H1 (cell line): ENCODE data around the gene PDZRN4.

Source experiments
- CEBPB ChIP-seq: IDR thresholded peaks from 2 replicates; pipeline ENCODE4 v1.6.1; 2012; ENCODE audit warnings: low read depth, low read length
- CHD2 ChIP-seq: IDR thresholded peaks from 2 replicates; pipeline ENCODE4 v1.6.1; 2012; ENCODE audit warnings: low read length, improper control_type of control experiment
- EZH2 ChIP-seq: fragments of 200-600 bp; sonication (generic); IDR thresholded peaks from 2 replicates; pipeline ENCODE4 v1.7.1; 2012; ENCODE audit warnings: low read depth, mild to moderate bottlenecking, moderate library complexity, low read length, inconsistent platforms; ENCODE audit not compliant: severe bottlenecking
- HDAC2 ChIP-seq, 2 experiments: fragments of 300-600 bp in 1 of 2; sonication (generic) in 1 of 2; IDR thresholded peaks; 2 replicates each; pipeline ENCODE4 v1.6.1; 2011 to 2012; ENCODE audit warnings: low read depth in 2 of 2, low read length in 2 of 2, mild to moderate bottlenecking in 2 of 2, moderate library complexity in 2 of 2, borderline replicate concordance in 1 of 2, inconsistent platforms in 1 of 2
- KDM1A ChIP-seq: fragments of 200-600, 300-600 bp; sonication (generic); IDR thresholded peaks from 2 replicates; pipeline ENCODE4 v1.7.1; 2016; ENCODE audit warnings: mild to moderate bottlenecking, low read length, borderline replicate concordance
- POLR2A ChIP-seq, 2 experiments: IDR thresholded peaks; 1 replicate in 1 of 2; 2 replicates in 1 of 2; pipeline ENCODE4 v1.6.1; 2011; ENCODE audit warnings: low read depth in 2 of 2, low read length in 2 of 2, mild to moderate bottlenecking in 2 of 2; ENCODE audit errors: control extremely low read depth in 1 of 2
- POLR2AphosphoS5 ChIP-seq: IDR thresholded peaks from 2 replicates; pipeline ENCODE4 v1.6.1; 2011; ENCODE audit warnings: low read depth, low read length
- RFX5 ChIP-seq: IDR thresholded peaks from 2 replicates; pipeline ENCODE4 v1.6.1; 2011; ENCODE audit warnings: low read depth, low read length, improper control_type of control experiment, borderline replicate concordance
- TF ChIP-seq, protein P1 (sequence below), 3 experiments: IDR thresholded peaks; 1 replicate in 2 of 3; 2 replicates in 1 of 3; pipeline versions ENCODE4 v1.5.1 to v1.6.1; 2011; ENCODE audit warnings: low read length in 3 of 3, mild to moderate bottlenecking in 3 of 3, inconsistent platforms in 2 of 3, low read depth in 1 of 3, moderate library complexity in 1 of 3; ENCODE audit not compliant: insufficient read depth in 1 of 3; ENCODE audit errors: control extremely low read depth in 1 of 3
- TF ChIP-seq, protein P2 (sequence below): IDR thresholded peaks from 2 replicates; pipeline ENCODE4 v1.6.1; 2011; ENCODE audit warnings: low read depth, mild to moderate bottlenecking, low read length; ENCODE audit not compliant: insufficient read depth

DNA sequence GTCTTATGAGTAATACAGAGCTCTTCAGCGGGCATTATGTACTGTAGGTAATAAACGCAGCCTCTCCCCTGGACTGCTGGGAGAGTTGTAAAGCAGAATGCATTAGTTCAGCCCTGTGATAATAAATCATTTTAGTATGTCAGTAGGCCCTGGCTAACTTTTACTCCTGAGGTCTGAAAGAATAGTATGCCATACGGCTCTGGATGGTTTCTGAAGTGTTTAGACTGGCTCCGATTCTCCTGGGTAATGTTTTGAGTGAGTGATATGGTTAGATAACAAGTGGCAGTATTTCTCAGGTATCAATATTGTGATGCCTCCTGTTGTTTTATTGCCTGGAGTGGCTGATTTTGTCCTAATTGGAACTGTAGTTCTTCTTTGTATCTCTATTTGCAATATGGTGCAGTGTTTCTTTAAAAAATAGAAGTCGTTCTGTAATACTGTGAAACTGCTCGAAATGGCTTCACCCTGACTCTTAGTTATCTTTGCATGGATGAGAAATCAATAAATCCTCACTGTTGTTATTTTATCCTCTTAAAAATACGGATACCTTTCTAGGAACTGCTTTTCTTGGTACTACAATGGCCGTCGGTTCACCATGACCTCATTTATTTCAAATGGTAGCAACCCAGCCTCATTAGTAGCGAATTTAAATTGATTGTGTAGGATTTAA is 100.2 kb downstream of the PDZRN4 start:
- TF ChIP-seq CHD2: no peak
- TF ChIP-seq, protein P1, sequence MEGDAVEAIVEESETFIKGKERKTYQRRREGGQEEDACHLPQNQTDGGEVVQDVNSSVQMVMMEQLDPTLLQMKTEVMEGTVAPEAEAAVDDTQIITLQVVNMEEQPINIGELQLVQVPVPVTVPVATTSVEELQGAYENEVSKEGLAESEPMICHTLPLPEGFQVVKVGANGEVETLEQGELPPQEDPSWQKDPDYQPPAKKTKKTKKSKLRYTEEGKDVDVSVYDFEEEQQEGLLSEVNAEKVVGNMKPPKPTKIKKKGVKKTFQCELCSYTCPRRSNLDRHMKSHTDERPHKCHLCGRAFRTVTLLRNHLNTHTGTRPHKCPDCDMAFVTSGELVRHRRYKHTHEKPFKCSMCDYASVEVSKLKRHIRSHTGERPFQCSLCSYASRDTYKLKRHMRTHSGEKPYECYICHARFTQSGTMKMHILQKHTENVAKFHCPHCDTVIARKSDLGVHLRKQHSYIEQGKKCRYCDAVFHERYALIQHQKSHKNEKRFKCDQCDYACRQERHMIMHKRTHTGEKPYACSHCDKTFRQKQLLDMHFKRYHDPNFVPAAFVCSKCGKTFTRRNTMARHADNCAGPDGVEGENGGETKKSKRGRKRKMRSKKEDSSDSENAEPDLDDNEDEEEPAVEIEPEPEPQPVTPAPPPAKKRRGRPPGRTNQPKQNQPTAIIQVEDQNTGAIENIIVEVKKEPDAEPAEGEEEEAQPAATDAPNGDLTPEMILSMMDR (IDR thresholded peaks at IDR 0.05; ENCODE audit: control extremely low read depth in 1 of 3, insufficient read depth in 1 of 3, low read depth in 1 of 3, low read length in 3 of 3): no peak
- TF ChIP-seq POLR2AphosphoS5: no peak
- no peak for TF ChIP-seq EZH2
- TF ChIP-seq POLR2A (IDR thresholded peaks at IDR 0.05; ENCODE audit: control extremely low read depth in 1 of 2, low read depth in 2 of 2, low read length in 2 of 2): no peak
- no peak for TF ChIP-seq RFX5
- no peak for TF ChIP-seq HDAC2 (IDR thresholded peaks at IDR 0.05; ENCODE audit: borderline replicate concordance in 1 of 2, low read depth in 2 of 2, low read length in 2 of 2)
- TF ChIP-seq, protein P2, sequence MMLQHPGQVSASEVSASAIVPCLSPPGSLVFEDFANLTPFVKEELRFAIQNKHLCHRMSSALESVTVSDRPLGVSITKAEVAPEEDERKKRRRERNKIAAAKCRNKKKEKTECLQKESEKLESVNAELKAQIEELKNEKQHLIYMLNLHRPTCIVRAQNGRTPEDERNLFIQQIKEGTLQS: no peak
- no peak for TF ChIP-seq KDM1A
- TF ChIP-seq CEBPB: no peak
